Spleen (tissue), 7 donors: ENCODE results near the gene AHNAK.

ENCODE experiments used
- POLR2A ChIP-seq, 3 donors: fragments of 450-650 bp; IDR thresholded peaks; one replicate each; pipeline ENCODE4 v1.5.1; 2017; ENCODE audit warnings: antibody characterized with exemption in 3 of 3, mild to moderate bottlenecking in 1 of 3
- POLR2AphosphoS5 ChIP-seq, 3 donors: sonication (generic); formaldehyde crosslinking; IDR thresholded peaks; one replicate each; pipeline ENCODE4 v1.5.1; 2017; ENCODE audit warnings: antibody characterized with exemption in 3 of 3
- TF ChIP-seq, protein P1 (sequence below), 11 experiments: fragments of 200-600 bp in 7 of 11; fragments of 450-650 bp in 4 of 11; sonication (generic) in 4 of 11; IDR thresholded peaks in 8 of 11; conservative IDR thresholded peaks in 3 of 11; 1 replicate in 7 of 11; 2 replicates in 4 of 11; pipeline versions ENCODE4 v1.4.0 to v1.8.0; 2016 to 2021; ENCODE audit warnings: antibody characterized with exemption in 11 of 11, inconsistent platforms in 4 of 11, mild to moderate bottlenecking in 1 of 11
- donor health status: DM: no; HTN: no; CAD: no; lungs with moderate emphysema.
- donor health status: DM: no; HTN: no; CAD: no.
- donor health status: DM: no; HTN: no; CAD: no.

DNA sequence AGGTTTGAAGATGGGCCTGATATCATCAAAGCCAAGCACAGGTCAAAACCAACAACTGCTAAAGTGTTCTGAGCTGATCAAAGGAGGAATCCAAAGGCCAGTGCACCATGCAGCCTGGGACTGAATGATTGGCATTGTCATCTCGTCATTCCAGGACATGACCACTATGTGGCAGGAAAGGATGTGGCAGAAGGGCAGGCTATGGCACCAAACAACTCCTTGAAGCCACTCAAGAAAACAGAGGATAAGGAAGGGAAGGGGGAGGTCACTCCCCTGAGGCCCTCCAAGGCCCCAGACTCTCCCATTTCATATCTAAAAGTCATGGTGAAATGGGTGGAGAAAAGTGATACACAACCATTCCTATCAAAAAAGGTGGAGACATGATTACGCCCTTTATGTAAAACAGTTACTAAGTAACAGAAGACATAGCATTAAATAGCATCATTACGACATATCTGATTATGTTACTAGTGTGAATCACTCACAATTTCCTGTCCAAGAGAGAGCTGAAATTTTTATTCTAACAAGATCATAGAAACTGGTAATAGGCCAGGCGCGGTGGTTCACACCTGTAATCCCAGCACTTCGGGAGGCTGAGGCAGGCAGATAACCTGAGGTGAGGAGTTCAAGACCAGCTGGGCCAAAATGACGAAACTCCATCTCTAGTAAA, 49.3 kb downstream of the AHNAK start:
- TF ChIP-seq, protein P1, sequence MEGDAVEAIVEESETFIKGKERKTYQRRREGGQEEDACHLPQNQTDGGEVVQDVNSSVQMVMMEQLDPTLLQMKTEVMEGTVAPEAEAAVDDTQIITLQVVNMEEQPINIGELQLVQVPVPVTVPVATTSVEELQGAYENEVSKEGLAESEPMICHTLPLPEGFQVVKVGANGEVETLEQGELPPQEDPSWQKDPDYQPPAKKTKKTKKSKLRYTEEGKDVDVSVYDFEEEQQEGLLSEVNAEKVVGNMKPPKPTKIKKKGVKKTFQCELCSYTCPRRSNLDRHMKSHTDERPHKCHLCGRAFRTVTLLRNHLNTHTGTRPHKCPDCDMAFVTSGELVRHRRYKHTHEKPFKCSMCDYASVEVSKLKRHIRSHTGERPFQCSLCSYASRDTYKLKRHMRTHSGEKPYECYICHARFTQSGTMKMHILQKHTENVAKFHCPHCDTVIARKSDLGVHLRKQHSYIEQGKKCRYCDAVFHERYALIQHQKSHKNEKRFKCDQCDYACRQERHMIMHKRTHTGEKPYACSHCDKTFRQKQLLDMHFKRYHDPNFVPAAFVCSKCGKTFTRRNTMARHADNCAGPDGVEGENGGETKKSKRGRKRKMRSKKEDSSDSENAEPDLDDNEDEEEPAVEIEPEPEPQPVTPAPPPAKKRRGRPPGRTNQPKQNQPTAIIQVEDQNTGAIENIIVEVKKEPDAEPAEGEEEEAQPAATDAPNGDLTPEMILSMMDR (IDR thresholded peaks at IDR 0.05 in 8 of 11, conservative IDR thresholded peaks at IDR 0.05 in 3 of 11) = peak in 7 of 11 experiments; percentile 6 to 43 (median 26)
- no peak for TF ChIP-seq POLR2A (IDR thresholded peaks at IDR 0.05)
- TF ChIP-seq POLR2AphosphoS5 (IDR thresholded peaks at IDR 0.05) = no peak
